Measurements from ENCODE around the gene NUTF2.
"Not testable (repeated sequence)": the region's sequence is repeated elsewhere in the genome, so short reads cannot be mapped to it uniquely, and the experiment has no call there.

NUTF2 gene

GRCh38 chr16:67892899-67893742 is 46.4 kb downstream of the NUTF2 start, which contains the start of gene PSKH1:
Gene PSKH1 (plus strand): TSS chr16:67893254. CDS start chr16:67908750, 15,496 bp downstream.
- Histone ChIP-seq H3K4me1 (ENCODE audit: insufficient read depth, low read length) (peaks cover 8% of the 10 kb centered on the region; the same call in 1 of the 2 replicates), H3K27me3 (ENCODE audit: insufficient read depth, low read length) (no peaks in the 10 kb centered on the region), H3K9me3 (ENCODE audit: insufficient read depth, low read depth, low read length) (no peaks in the 10 kb centered on the region), H3K36me3 (ENCODE audit: insufficient read depth, low read depth, low read length) (no peaks in the 10 kb centered on the region), H3K9ac (ENCODE audit: low read depth, low read length) (peak within 1 kb of the TSS; percentile 98), H3K27ac (ENCODE audit: low read length) (no peak within 1 kb of the TSS), H3K4me3 (ENCODE audit: low read length) (peak within 1 kb of the TSS; percentile 87)

- no peak overlapping the region for H3K27ac ChIP-seq (ENCODE audit: low read length)
- peak overlapping the region; percentile 87 for H3K4me3 ChIP-seq (ENCODE audit: low read length)
- H3K4me1 ChIP-seq (ENCODE audit: insufficient read depth, low read length), result peaks cover 8% of the 10 kb centered on the region; the same call in 1 of the 2 replicates
Measured at GRCh38 chr16:67893743-67894399, 47.1 kb downstream of the NUTF2 start.

DNA sequence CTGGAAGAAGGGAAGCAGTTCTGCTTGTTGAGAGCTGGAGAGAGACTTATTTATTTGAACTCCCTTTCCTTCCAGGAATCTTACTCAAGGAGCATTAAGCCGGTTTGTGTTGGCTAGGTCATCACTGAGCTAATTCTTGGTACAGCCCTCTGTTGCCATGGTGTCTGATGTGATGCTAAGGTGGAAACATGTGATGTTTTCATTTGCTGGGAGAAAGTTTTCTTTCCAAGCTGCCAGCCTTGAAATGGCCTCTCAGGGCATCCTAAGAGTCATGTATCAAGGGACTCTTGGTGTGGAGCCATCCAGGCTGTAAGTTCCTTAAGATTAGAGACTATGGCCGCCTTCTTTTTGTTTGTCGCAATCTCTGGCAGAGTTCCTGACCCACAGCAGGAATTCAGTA is 50.5 kb downstream of the NUTF2 start:
- Histone ChIP-seq H3K27me3 (ENCODE audit: insufficient read depth, low read length) (no peaks in the 10 kb centered on the region), H3K4me3 (ENCODE audit: low read length) (no peak overlapping the region), H3K36me3 (ENCODE audit: insufficient read depth, low read depth, low read length) (no peaks in the 10 kb centered on the region), H3K4me1 (ENCODE audit: insufficient read depth, low read length) (peaks cover 6% of the 10 kb centered on the region; the same call in 1 of the 2 replicates), H3K9me3 (ENCODE audit: insufficient read depth, low read depth, low read length) (no peaks in the 10 kb centered on the region), H3K27ac (ENCODE audit: low read length) (no peak overlapping the region), H3K9ac (ENCODE audit: low read depth, low read length) (no peak overlapping the region)

More at GRCh38 chr16:67893743-67894399, 47.1 kb downstream of the NUTF2 start:
- Histone ChIP-seq H3K9ac (ENCODE audit: low read depth, low read length) (peak overlapping the region; percentile 98), H3K36me3 (ENCODE audit: insufficient read depth, low read depth, low read length) (no peaks in the 10 kb centered on the region), H3K9me3 (ENCODE audit: insufficient read depth, low read depth, low read length) (no peaks in the 10 kb centered on the region), H3K27me3 (ENCODE audit: insufficient read depth, low read length) (no peaks in the 10 kb centered on the region)

GRCh38 chr16:67901734-67902133 is 55.0 kb downstream of the NUTF2 start:
- H3K9me3 ChIP-seq (ENCODE audit: insufficient read depth, low read depth, low read length), result no peaks in the 10 kb centered on the region
- peaks cover 9% of the 10 kb centered on the region for H3K36me3 ChIP-seq (ENCODE audit: insufficient read depth, low read depth, low read length)

DNA sequence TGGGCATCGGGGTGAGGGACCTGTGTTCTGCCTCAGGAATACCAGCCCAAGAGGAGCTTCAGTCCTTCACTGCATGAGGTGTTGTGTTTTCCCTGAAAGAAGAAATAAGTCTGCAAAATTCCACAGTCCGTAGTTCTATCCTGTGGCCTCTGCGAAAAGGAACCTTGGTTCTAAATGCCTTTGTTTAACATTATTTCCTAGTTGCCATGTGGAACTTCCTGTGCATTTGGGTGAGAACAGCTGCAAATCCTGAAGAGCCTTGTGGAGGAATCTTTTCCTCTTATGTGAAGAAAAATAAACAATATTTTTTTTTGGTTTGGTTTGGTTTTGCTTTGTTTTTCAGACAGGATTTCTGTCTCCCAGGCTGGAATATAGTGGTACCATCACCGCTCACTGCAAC is 56.1 kb downstream of the NUTF2 start:
- Histone ChIP-seq H3K9me3 (ENCODE audit: insufficient read depth, low read depth, low read length) (no peaks in the 10 kb centered on the region), H3K4me1 (ENCODE audit: insufficient read depth, low read length) (no peaks in the 10 kb centered on the region), H3K27me3 (ENCODE audit: insufficient read depth, low read length) (no peaks in the 10 kb centered on the region), H3K4me3 (ENCODE audit: low read length) (no peak overlapping the region), H3K36me3 (ENCODE audit: insufficient read depth, low read depth, low read length) (peaks cover 9% of the 10 kb centered on the region), H3K9ac (ENCODE audit: low read depth, low read length) (no peak overlapping the region), H3K27ac (ENCODE audit: low read length) (no peak overlapping the region)

More at GRCh38 chr16:67901734-67902133, 55.0 kb downstream of the NUTF2 start:
- Histone ChIP-seq H3K4me3 (ENCODE audit: low read length) (no peak overlapping the region), H3K9ac (ENCODE audit: low read depth, low read length) (no peak overlapping the region), H3K27me3 (ENCODE audit: insufficient read depth, low read length) (no peaks in the 10 kb centered on the region), H3K27ac (ENCODE audit: low read length) (no peak overlapping the region), H3K4me1 (ENCODE audit: insufficient read depth, low read length) (no peaks in the 10 kb centered on the region)

GRCh38 chr16:67907397-67908180 is 60.9 kb downstream of the NUTF2 start:
- no peaks in the 10 kb centered on the region for H3K4me1 ChIP-seq (ENCODE audit: insufficient read depth, low read length)
- H3K9me3 ChIP-seq (ENCODE audit: insufficient read depth, low read depth, low read length), result no peaks in the 10 kb centered on the region
- H3K27ac ChIP-seq (ENCODE audit: low read length), result no peak overlapping the region
- H3K36me3 ChIP-seq (ENCODE audit: insufficient read depth, low read depth, low read length), result peaks cover 31% of the 10 kb centered on the region
- H3K9ac ChIP-seq (ENCODE audit: low read depth, low read length), result no peak overlapping the region
- H3K27me3 ChIP-seq (ENCODE audit: insufficient read depth, low read length), result no peaks in the 10 kb centered on the region
- H3K4me3 ChIP-seq (ENCODE audit: low read length), result no peak overlapping the region

DNA sequence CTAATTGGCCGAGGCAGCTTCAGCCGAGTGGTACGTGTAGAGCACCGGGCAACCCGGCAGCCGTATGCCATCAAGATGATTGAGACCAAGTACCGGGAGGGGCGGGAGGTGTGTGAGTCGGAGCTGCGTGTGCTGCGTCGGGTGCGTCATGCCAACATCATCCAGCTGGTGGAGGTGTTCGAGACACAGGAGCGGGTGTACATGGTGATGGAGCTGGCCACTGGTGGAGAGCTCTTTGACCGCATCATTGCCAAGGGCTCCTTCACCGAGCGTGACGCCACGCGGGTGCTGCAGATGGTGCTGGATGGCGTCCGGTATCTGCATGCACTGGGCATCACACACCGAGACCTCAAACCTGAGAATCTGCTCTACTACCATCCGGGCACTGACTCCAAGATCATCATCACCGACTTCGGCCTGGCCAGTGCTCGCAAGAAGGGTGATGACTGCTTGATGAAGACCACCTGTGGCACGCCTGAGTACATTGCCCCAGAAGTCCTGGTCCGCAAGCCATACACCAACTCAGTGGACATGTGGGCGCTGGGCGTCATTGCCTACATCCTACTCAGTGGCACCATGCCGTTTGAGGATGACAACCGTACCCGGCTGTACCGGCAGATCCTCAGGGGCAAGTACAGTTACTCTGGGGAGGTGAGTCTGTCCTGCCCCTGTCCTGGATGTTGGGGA is 62.5 kb downstream of the NUTF2 start:
- Histone ChIP-seq H3K27ac (ENCODE audit: low read length) (no peak overlapping the region), H3K9me3 (ENCODE audit: insufficient read depth, low read depth, low read length) (no peaks in the 10 kb centered on the region)

DNA sequence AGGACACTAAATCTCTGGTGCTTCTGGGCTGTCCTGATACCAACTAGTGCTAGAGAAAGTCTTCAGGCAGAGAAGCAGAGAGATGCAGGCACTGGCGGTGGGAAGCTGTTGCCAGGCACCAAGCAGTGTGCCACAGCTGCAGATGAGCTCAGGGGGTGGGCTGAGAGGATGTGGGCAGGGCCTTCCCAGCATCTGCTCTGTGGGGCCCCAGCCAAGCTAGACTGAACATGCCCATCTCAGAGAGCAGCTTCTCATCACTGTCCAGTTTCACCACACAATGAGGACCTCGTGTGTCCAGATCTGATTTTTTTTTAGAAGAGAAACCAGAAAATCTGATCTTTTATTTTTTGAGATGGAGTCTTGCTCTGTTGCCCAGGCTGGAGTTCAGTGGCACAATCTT is 63.4 kb downstream of the NUTF2 start:
- no peak overlapping the region for H3K4me3 ChIP-seq (ENCODE audit: low read length)
- peaks cover 22% of the 10 kb centered on the region for H3K36me3 ChIP-seq (ENCODE audit: insufficient read depth, low read depth, low read length)
- peaks cover 5% of the 10 kb centered on the region for H3K4me1 ChIP-seq (ENCODE audit: insufficient read depth, low read length)
- no peaks in the 10 kb centered on the region for H3K27me3 ChIP-seq (ENCODE audit: insufficient read depth, low read length)
- no peak overlapping the region for H3K9ac ChIP-seq (ENCODE audit: low read depth, low read length)
- H3K9me3 ChIP-seq (ENCODE audit: insufficient read depth, low read depth, low read length), result no peaks in the 10 kb centered on the region
- H3K27ac ChIP-seq (ENCODE audit: low read length), result no peak overlapping the region

More for the DNA sequence above, 62.5 kb downstream of the NUTF2 start:
- peaks cover 22% of the 10 kb centered on the region for H3K36me3 ChIP-seq (ENCODE audit: insufficient read depth, low read depth, low read length)
- no peaks in the 10 kb centered on the region for H3K27me3 ChIP-seq (ENCODE audit: insufficient read depth, low read length)
- no peaks in the 10 kb centered on the region for H3K4me1 ChIP-seq (ENCODE audit: insufficient read depth, low read length)
- no peak overlapping the region for H3K4me3 ChIP-seq (ENCODE audit: low read length)
- H3K9ac ChIP-seq (ENCODE audit: low read depth, low read length), result no peak overlapping the region

GRCh38 chr16:67914758-67915495 is 68.2 kb downstream of the NUTF2 start:
- no peaks in the 10 kb centered on the region for H3K27me3 ChIP-seq (ENCODE audit: insufficient read depth, low read length)
- no peaks in the 10 kb centered on the region for H3K9me3 ChIP-seq (ENCODE audit: insufficient read depth, low read depth, low read length)
- H3K9ac ChIP-seq (ENCODE audit: low read depth, low read length), result peak overlapping the region; percentile 48; the same call in 1 of the 2 replicates
- peaks cover 15% of the 10 kb centered on the region for H3K36me3 ChIP-seq (ENCODE audit: insufficient read depth, low read depth, low read length)
- no peak overlapping the region for H3K4me3 ChIP-seq (ENCODE audit: low read length)
- H3K27ac ChIP-seq (ENCODE audit: low read length), result no peak overlapping the region
- peaks cover 13% of the 10 kb centered on the region for H3K4me1 ChIP-seq (ENCODE audit: insufficient read depth, low read length)

GRCh38 chr16:67915496-67915769 is 68.7 kb downstream of the NUTF2 start:
- not testable (repeated sequence) for H3K9ac ChIP-seq (ENCODE audit: low read depth, low read length); H3K9me3 ChIP-seq (ENCODE audit: insufficient read depth, low read depth, low read length); H3K4me3 ChIP-seq (ENCODE audit: low read length); H3K27ac ChIP-seq (ENCODE audit: low read length); H3K27me3 ChIP-seq (ENCODE audit: insufficient read depth, low read length)
- Histone ChIP-seq H3K36me3 (ENCODE audit: insufficient read depth, low read depth, low read length) (peaks cover 12% of the 10 kb centered on the region; the same call in 1 of the 2 replicates), H3K4me1 (ENCODE audit: insufficient read depth, low read length) (peaks cover 13% of the 10 kb centered on the region)
